PC-3 (cell line): ENCODE data around the gene USP32.

Experiments
- CTCF ChIP-seq: fragments of 300-600 bp; sonication (generic); conservative IDR thresholded peaks from 2 replicates; pipeline ENCODE4 v1.5.1; 2017; ENCODE audit warnings: antibody characterized with exemption, low read depth, mild to moderate bottlenecking, low read length
- EZH2phosphoT487 ChIP-seq: fragments of 300-600 bp; sonication (generic); IDR thresholded peaks from 2 replicates; pipeline ENCODE4 v1.6.1; 2018; ENCODE audit warnings: mild to moderate bottlenecking, antibody characterized with exemption, low read length, borderline replicate concordance

GRCh38 chr17:60139438-60140285 is 252.3 kb downstream of the USP32 start:
- peak; percentile 48 for TF ChIP-seq CTCF
- TF ChIP-seq EZH2phosphoT487: no peak
